Measurements from ENCODE around the gene MLLT1.

- TF ChIP-seq YY1 (IDR thresholded peaks at IDR 0.05): no peak
- TF ChIP-seq, protein P1, sequence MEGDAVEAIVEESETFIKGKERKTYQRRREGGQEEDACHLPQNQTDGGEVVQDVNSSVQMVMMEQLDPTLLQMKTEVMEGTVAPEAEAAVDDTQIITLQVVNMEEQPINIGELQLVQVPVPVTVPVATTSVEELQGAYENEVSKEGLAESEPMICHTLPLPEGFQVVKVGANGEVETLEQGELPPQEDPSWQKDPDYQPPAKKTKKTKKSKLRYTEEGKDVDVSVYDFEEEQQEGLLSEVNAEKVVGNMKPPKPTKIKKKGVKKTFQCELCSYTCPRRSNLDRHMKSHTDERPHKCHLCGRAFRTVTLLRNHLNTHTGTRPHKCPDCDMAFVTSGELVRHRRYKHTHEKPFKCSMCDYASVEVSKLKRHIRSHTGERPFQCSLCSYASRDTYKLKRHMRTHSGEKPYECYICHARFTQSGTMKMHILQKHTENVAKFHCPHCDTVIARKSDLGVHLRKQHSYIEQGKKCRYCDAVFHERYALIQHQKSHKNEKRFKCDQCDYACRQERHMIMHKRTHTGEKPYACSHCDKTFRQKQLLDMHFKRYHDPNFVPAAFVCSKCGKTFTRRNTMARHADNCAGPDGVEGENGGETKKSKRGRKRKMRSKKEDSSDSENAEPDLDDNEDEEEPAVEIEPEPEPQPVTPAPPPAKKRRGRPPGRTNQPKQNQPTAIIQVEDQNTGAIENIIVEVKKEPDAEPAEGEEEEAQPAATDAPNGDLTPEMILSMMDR (IDR thresholded peaks at IDR 0.05; ENCODE audit: low read depth, low read length, missing input control): no peak
- TF ChIP-seq RXRA (IDR thresholded peaks at IDR 0.05): no peak
- no peak for TF ChIP-seq MAX (IDR thresholded peaks at IDR 0.05)
- no peak for TF ChIP-seq SP1 (IDR thresholded peaks at IDR 0.05)
Measured at GRCh38 chr19:6275170-6275744, 4.5 kb downstream of the MLLT1 start.
